Measurements from ENCODE around the gene SPEF2. TPM values are rescaled to one million over a fixed set of nuclear protein-coding genes. Genes with fewer than 3 reads are reported as not detected.

Gene SPEF2
- total RNA-seq, 1 experiment from 2014 or later = 10.6 TPM

GRCh38 chr5:35600591-35600990, 17.1 kb upstream of the SPEF2 start:
- H3K79me2 ChIP-seq (ENCODE audit: low read depth) = no peaks in the 10 kb centered on the region
- H3K4me2 ChIP-seq = no peak overlapping the region
- TF ChIP-seq CTCF (conservative IDR thresholded peaks at IDR 0.05) = no peak
- TF ChIP-seq EZH2 (IDR thresholded peaks at IDR 0.05; ENCODE audit: low read depth) = no peak
- POLR2A ChIA-PET (ENCODE audit: unreplicated experiment) = no interaction called here
- no peaks in the 10 kb centered on the region for H3K36me3 ChIP-seq (ENCODE audit: low read depth)
- no peaks in the 10 kb centered on the region for H3K4me1 ChIP-seq (replicated peaks; ENCODE audit: insufficient read depth)
- no peaks in the 10 kb centered on the region for H3K9me3 ChIP-seq (ENCODE audit: insufficient read depth, low read depth)
- no peaks in the 10 kb centered on the region for H3F3A ChIP-seq (ENCODE audit: insufficient read depth, low read depth)
- H3K27me3 ChIP-seq (ENCODE audit: insufficient read depth, low read depth) = no peaks in the 10 kb centered on the region
- CTCF ChIA-PET = no interaction called here
- H3K27ac ChIP-seq = no peak overlapping the region
- no peak overlapping the region for H2AFZ ChIP-seq
- intact Hi-C loops (cut with micrococcal nuclease; ENCODE audit: unreplicated experiment) = no loop called here
- no peaks in the 10 kb centered on the region for H4K20me1 ChIP-seq (ENCODE audit: insufficient read depth)
- H3K4me3 ChIP-seq = no peak overlapping the region
- H3K9me2 ChIP-seq (ENCODE audit: insufficient read depth) = peaks cover 4% of the 10 kb centered on the region; the same call in 1 of the 2 replicates
- BruUV-seq (replicated peaks) = no TSS peak
- no peak for DNase-seq

GRCh38 chr5:35608881-35609779, 8.5 kb upstream of the SPEF2 start:
- Histone ChIP-seq H3K27ac (no peak overlapping the region), H3K4me3 (no peak overlapping the region), H3K27me3 (ENCODE audit: insufficient read depth, low read depth) (no peaks in the 10 kb centered on the region), H3K9me2 (ENCODE audit: insufficient read depth) (peaks cover 4% of the 10 kb centered on the region; the same call in 1 of the 2 replicates), H3F3A (ENCODE audit: insufficient read depth, low read depth) (no peaks in the 10 kb centered on the region), H3K79me2 (ENCODE audit: low read depth) (no peaks in the 10 kb centered on the region), H3K4me1 (replicated peaks; ENCODE audit: insufficient read depth) (no peaks in the 10 kb centered on the region), H2AFZ (no peak overlapping the region), H3K4me2 (0 out of 2 replicates have a peak overlapping the region, but pooled peaks have one; percentile 0), H4K20me1 (ENCODE audit: insufficient read depth) (no peaks in the 10 kb centered on the region), H3K36me3 (ENCODE audit: low read depth) (no peaks in the 10 kb centered on the region), H3K9me3 (ENCODE audit: insufficient read depth, low read depth) (no peaks in the 10 kb centered on the region)
- DNase-seq = peak in 1 of 2 experiments; percentile 76
- TF ChIP-seq EZH2 (IDR thresholded peaks at IDR 0.05; ENCODE audit: low read depth) = no peak
- no peak for TF ChIP-seq CTCF (conservative IDR thresholded peaks at IDR 0.05)
- CTCF ChIA-PET = no interaction called here
- intact Hi-C loops (cut with micrococcal nuclease; ENCODE audit: unreplicated experiment) = no loop called here
- POLR2A ChIA-PET (ENCODE audit: unreplicated experiment) = no interaction called here
- BruUV-seq (replicated peaks) = no TSS peak

GRCh38 chr5:35617060-35617434, 616 bp upstream of the SPEF2 start:
- Histone ChIP-seq H4K20me1 (ENCODE audit: insufficient read depth) (no peaks in the 10 kb centered on the region), H3K27ac (no peak overlapping the region), H3K36me3 (ENCODE audit: low read depth) (no peaks in the 10 kb centered on the region), H3K79me2 (ENCODE audit: low read depth) (no peaks in the 10 kb centered on the region), H3K27me3 (ENCODE audit: insufficient read depth, low read depth) (no peaks in the 10 kb centered on the region), H3K4me1 (replicated peaks; ENCODE audit: insufficient read depth) (peaks cover 9% of the 10 kb centered on the region), H3K4me3 (peak overlapping the region; percentile 79; the same call in 1 of the 2 replicates), H3F3A (ENCODE audit: insufficient read depth, low read depth) (no peaks in the 10 kb centered on the region; the same call in 1 of the 2 replicates), H3K9me2 (ENCODE audit: insufficient read depth) (peaks cover 7% of the 10 kb centered on the region; the same call in 1 of the 2 replicates), H3K9me3 (ENCODE audit: insufficient read depth, low read depth) (no peaks in the 10 kb centered on the region), H2AFZ (peak overlapping the region; percentile 93), H3K4me2 (peak overlapping the region; percentile 84)
- TF ChIP-seq CTCF (conservative IDR thresholded peaks at IDR 0.05) = no peak
- no peak for TF ChIP-seq EZH2 (IDR thresholded peaks at IDR 0.05; ENCODE audit: low read depth)
- ChIA-PET CTCF (no interaction called here), POLR2A (ENCODE audit: unreplicated experiment) (interaction anchor here (0.7 to 0.9 kb wide), 2 partner anchors 42 to 688 kb away, joined by 8 to 15 read pairs; partner anchors contain the start of gene DNAJC21)
- no peak for DNase-seq
- intact Hi-C loops (cut with micrococcal nuclease; ENCODE audit: unreplicated experiment) = loop anchor here (1.0 kb wide), 1 partner anchor 309 kb away; no protein-coding TSS in a partner anchor
- no TSS peak for BruUV-seq (replicated peaks)
